GM19397 (cell line): ENCODE results near the gene TTLL7.
A peak's percentile ranks its signal among the peaks of the same experiment; 100 is the strongest.

Experiments used
- ATAC-seq: cut with Tn5 transposase; IDR thresholded peaks from one replicate; pipeline ENCODE4 v1.9.1; 2021; ENCODE audit warnings: mild to moderate bottlenecking, moderate library complexity; ENCODE audit not compliant: unreplicated experiment

TTLL7 gene

DNA sequence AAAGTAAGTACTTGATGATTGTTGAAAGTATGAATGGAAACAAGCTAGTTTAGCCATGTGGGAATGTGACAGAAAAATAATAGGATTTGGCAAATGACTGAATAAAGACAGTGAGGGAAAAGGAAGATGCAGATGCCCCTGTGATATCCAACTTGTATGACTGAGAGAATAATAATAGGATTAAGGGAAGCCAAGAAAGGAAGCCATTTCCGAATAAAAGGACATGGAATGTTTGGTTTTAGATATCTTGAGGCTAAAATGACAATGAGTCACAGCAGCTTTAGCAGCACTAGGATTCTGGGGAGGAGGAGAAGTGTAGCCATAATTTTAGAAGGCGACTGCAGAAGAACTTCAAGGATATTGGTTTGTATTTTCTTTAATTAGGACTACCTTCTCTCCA lies 109.2 kb downstream of the TTLL7 start:
- no peak for ATAC-seq

DNA sequence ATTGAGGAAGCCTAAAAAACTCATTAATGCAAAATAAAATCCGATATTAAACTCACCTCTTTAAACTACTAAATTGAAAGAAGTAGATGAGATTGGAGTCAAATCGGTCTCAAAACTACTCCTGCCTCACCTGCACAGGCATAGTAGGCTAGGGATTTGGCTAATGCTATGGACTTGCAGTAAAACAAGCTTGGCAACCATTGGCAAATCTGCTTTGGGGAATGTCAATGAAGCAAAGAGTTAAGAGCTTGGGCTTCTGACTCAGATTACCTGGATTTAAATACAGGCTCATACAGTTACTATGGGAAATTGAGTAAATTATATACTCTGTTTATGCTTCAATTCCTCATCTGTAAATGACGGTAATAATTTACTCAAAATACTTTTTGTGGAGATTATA lies 111.4 kb downstream of the TTLL7 start:
- no peak for ATAC-seq

DNA sequence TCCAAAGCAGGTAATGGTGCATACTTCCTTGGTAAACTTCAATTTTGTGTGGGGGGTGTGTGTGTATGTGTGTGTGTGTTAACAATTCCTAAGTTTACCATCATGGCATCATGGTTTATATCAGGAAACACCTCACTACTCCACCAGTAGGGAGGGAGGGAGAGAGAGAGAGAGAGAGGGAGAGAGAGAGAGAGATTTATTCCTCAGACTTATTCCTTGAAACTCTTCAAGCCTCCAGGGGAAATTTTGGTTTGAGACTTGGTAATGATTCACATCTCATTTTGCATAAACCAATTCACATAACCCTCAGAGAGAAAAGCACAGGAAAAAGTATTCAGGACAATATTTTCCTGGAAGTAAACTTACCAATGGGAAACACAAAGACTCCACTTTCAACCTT lies 115.0 kb downstream of the TTLL7 start:
- no peak for ATAC-seq

- no peak for ATAC-seq
Measured at GRCh38 chr1:83882906-83883305, 116.0 kb downstream of the TTLL7 start.

- ATAC-seq, result no peak
Measured at GRCh38 chr1:83872515-83872914, 126.4 kb downstream of the TTLL7 start.

DNA sequence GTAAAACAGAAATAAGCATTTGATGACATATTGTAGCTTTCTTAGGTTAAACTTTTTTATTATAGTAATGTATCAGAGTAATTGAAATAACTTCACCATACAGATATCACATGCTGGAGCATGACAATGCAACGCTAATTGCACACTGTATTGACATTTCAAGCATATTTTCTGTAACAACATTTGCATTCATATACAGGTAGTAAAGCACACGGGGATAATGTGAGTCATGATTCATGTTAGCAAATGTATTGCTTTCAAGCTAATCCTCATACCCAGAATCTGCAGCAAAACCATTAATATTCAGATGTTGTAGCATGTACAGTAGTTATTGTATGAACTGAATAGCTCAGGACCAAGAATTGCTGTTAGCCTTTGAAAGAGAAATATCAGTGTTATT lies 133.9 kb downstream of the TTLL7 start:
- no peak for ATAC-seq

DNA sequence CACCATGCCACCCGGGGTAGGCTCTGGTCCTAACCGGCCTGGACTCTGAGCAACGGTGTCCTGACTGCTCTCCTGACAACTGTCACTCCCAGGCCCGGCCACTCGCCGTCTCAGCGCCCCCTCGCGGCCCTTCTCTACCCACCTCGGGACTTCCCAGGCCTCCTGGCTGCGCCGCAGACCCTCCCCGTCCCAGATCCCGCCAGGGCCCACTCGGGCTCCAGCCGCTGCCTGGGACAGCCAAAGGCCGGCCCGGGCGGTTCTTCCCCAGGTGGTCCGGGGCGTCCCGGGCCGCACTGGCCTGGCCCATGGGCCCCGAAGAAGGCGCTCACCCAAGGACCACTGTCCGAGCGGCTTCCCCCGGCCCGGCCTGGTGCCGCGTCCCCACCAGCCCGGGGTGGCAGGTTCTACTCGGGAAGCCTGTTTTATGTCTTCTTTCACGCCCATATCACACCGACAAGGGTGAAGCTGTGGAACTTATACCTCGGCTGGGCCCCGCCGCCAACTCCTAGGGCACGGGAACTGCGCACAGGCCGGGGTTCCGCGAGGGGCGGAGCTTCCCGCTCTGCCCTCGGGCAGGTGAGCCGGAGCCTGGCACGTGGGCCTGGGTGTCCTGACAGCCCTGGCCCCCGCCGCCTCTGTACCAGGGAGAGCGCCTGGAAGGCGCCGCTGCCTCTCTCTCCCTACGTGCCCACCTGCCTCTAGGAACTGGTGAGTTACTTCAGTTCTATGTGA lies 138.3 kb downstream of the TTLL7 start:
- ATAC-seq, result peak; percentile 98

- ATAC-seq, result no peak
Measured at GRCh38 chr1:83857716-83858115, 141.2 kb downstream of the TTLL7 start.

GRCh38 chr1:83857103-83857502 lies 141.8 kb downstream of the TTLL7 start:
- ATAC-seq, result no peak

- no peak for ATAC-seq
Measured at GRCh38 chr1:83856381-83856780, 142.6 kb downstream of the TTLL7 start.

DNA sequence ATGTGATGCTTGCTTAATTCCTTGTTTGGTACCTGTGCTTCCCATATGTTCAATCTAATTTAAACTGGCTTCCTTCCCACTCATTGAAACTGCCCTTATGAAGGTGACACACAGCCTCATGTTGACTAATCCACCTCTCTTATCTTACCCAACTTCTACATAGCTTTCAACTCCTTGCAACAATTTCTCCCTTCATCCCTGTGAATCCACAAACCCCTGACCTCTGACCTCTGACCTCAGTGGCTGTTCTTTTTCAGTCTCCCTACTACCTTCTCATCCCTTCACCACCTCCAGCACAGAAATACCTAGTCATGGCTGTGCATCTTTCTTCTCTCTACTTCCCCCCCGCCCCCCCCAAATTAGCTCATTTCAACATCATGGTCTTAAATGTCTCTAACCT lies 144.5 kb downstream of the TTLL7 start:
- ATAC-seq, result no peak

GRCh38 chr1:83850834-83851233 lies 148.1 kb downstream of the TTLL7 start:
- no peak for ATAC-seq

- no peak for ATAC-seq
Measured at GRCh38 chr1:83849191-83850061, 149.5 kb downstream of the TTLL7 start.

DNA sequence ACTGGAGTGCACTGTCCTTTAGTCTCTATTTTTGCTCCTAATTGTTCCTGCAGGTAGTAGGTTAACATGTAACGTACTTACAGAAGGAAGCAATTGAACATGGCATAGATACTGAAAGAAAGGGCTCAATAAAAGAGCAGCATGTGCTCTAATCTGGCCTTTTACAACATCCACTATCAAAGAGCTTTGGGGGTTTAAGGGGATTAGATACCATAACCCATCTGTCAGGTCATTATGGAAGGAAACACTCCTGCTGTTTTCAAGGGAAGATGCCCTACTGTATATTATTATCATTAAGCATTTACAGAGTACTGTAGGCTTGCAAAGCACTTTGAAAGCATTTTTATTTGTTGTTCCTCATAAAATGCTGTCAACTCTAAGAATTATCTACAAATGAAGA lies 152.8 kb downstream of the TTLL7 start:
- ATAC-seq, result no peak

GRCh38 chr1:83845437-83846071 lies 153.4 kb downstream of the TTLL7 start:
- ATAC-seq, result no peak

DNA sequence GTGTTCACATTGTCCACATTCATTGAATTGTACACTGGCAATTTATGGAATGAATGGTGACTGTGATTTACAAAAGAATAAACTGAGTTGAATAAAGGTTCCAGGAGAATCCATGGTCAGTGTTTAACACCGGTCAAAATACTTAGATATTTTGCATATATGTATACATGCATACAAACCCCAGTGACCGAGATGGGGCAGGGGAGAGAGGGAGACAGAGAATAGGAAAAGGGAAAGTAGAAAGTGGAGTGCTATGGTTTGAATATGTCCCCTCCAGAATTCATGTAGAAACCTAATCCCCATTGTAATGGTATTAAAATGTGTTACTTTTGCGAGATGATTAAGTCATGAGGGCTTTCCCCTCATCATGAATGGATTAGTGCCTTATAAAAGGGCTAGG lies 154.4 kb downstream of the TTLL7 start:
- ATAC-seq, result no peak

DNA sequence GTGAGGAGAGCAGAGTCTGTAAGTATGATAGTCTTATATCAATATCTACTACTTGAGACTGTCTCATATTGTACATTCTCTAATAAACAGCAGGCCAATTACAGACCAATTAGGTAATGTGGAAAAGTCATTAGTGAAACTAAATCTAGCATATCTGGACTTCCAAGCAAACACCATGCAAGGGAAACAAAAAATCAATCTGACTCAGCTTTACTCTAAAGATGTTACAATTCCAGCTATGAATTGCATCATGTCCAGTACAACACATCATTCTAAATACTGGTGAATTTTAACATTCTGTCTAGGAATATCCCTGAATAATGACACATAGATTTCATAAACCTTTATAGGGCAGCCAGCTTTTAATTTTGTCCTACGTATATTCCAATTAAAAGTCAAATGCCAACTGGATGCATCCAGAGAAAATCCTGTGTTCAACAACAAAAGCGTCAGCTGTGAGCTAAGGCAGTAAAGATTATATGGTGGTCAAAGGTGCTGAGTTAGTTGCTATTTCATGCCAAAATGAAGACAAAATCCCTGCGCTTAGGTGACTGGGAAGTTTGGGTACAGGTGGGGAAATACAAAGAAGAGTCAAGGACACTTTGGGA lies 159.3 kb downstream of the TTLL7 start:
- no peak for ATAC-seq

DNA sequence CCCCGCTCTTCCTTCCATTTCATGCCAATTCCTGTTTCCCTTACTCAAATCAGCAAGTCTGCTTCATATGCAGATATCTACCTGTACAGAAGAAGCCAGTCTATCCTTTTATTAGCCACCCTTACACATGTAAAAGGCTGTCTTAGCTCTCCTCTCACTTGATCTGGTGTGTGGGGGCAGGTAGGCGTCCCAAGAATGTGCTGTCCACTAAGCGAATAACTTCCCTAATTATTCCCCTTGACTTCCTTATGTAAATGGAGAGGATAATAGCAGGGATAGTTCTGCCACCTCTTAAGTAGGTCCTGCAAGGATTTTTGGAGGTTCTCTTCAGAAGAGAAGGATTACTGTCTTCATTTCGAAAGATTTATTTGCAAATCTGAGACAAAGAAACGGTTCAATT lies 160.4 kb downstream of the TTLL7 start:
- no peak for ATAC-seq

GRCh38 chr1:83836543-83836942 lies 162.4 kb downstream of the TTLL7 start:
- ATAC-seq, result no peak

GRCh38 chr1:83834621-83835264 lies 164.2 kb downstream of the TTLL7 start:
- ATAC-seq, result no peak

DNA sequence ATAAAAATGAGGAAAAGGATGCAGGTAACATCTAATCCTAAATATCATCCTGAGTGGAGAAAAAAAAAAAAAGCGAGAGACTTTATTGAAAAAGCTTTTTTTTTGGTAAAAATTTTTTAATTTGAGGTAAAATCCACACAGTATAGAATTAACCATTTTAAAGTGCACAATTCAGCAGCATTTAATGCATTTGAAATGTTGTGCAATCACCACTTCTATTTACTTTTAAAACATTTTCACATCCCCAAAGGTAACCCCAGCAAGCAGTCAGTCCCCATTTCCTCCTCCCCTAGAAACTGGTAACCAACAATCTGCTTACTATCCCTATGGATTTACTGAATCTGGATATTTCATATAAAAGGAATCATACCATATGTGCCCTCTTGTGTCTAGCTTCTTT lies 166.7 kb downstream of the TTLL7 start:
- ATAC-seq, result no peak
